Measurements from ENCODE around the gene RGS16.

GRCh38 chr1:182652933-182653332 lies 48.7 kb upstream of the RGS16 start:
- no peak for TF ChIP-seq CTCF (IDR thresholded peaks at IDR 0.05)
- TF ChIP-seq EZH2 (IDR thresholded peaks at IDR 0.05; ENCODE audit: borderline replicate concordance, insufficient read depth, low read depth, low read length, poor library complexity, severe bottlenecking): no peak
